CD4-positive, alpha-beta T cell treated with Interleukin-21 for 1 hour (primary cell): Measurements from ENCODE around the gene HOXA11.

Experiments used
- DNase-seq: peaks from one replicate; pipeline ENCODE4 v3.0.0-alpha.2; 2020

HOXA11 gene

DNA sequence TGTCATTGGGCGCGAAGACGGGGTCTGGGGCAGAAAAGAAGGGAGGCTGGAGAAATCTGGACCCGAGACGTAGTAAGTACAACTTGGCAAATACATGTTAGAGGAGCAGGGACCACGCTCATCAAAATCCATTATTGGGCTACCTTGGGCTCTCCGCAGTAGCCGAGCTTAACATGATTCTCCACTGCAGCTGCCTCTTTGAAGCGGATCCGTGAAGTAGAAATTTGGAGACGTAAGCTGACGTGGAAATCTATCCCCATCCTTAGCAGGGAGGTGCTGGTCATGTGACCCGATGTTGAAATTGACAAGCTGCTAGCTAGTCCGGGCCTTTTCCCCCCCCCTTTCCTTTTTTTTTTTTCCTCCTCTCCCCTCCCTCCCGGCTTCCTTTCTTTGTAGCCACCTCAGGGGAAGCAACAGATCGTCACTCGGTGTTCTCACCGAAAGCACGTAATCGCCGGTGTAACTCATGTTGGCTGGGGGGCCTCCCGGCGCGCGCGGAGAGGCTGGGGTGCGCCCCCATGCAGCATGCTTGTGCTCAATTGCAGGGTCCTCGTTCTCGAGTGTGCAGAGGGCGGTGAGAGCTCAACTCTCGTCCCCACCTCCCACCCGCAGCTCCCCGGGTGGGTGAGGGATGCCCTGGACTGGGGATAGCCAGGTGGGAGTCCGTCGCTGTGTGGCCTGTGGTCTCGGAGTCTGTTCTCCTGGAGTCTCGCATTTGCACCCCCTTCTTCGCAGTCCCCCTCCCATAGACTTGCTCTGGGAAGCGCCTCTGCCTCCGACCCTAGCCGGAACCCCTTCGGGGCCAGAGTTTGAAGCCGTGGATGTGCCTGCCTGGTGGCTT lies at the start of gene HOXA11:
Gene HOXA11 (minus strand): TSS at position 220 of the 841 bp plus-strand sequence. CDS start 88 bp downstream, at position 132.
- DNase-seq: no peak

DNA sequence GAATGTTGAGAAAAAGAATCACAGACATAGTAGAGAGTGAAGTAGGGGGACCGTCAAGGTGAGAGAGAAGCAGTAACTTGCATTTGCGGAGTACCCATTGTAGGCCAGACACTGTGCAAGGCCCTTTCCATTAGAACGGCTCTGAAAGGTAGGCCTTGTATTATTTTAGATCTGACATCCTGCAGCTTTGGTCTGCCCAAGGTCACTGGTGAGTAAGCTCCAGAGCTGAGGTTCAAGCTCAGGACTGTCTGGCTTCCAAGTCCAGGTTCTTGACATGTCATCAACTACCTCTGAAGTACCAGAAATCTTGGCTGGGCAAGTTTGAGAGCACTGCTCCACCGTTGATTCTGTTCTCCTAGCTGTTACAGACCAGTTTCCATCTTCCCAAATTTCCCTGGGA lies 44.4 kb upstream of the HOXA11 start:
- DNase-seq: no peak

DNA sequence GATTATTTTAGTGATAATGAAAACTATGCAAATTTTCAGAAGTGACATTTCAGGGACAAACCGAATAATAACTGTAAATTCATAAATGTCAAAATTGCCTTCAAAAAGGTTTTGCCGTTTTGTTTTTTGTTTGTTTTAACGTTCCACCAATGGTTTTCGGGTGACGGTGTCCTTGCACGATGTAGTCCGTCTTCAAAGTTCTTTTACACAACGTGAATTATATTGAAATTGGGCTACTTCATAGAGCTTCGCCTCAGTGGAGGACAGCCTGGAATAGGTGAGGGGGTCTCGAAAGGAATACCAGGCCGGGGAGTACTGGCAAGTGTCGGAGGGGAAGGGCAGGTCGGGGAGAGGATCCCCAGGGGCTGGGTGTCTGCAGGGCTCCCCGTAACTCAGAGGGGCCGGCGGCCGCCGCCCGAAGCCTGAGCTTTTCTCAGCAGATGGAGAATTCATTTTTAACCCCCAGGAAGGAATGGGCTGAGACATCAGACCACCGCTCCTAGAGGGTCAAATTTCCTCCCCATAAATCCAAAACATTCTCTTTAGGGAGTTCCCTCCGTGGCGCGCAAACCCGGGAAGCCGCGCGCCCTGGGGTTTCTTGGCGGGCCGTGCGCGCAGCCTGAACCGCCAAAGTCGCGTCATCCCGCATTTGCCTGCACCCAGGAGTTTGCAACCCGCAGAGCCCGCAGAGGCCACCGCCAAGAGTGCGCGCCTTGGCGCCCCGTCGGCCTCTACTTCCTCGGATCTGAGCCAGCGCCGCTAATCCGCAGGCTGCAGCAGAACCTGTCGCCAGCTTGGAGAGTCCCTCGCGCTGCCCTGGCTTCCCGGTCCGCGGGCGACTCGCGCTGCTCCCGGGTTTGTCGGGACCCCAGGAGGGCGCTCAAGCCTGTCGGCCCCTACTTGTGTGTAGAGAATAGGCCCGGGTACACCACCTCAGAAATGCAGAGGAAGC lies 40.2 kb upstream of the HOXA11 start:
- no peak for DNase-seq

DNA sequence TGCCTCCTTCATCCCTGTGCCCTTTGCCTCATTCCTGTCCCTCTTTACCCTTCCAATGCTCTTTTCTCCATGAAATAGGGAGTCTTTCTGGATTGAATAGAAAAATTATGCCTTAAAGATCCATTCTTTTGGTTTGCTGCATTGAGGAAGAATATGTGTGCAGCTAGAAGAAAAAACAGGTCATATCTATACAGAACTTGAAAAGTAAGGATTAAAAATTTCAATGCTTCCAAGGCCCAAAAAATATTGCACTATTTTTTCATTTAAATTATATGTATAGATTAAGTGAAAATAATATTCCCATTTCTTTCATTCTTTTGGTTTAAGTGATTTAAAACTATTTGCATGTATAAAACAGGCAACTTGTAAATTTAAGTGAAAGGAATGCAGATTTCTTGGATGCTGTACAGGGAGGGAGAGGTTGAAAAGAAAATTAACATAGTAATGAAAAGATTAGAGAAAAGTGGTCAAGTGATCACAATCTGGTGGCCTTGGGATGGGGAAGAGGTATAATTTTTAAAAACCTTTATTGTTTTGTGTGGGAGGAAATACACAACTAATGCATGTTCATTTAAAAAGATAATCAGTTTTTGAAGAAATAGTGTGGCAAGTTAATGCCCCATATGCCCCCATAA lies 39.0 kb upstream of the HOXA11 start:
- no peak for DNase-seq

DNA sequence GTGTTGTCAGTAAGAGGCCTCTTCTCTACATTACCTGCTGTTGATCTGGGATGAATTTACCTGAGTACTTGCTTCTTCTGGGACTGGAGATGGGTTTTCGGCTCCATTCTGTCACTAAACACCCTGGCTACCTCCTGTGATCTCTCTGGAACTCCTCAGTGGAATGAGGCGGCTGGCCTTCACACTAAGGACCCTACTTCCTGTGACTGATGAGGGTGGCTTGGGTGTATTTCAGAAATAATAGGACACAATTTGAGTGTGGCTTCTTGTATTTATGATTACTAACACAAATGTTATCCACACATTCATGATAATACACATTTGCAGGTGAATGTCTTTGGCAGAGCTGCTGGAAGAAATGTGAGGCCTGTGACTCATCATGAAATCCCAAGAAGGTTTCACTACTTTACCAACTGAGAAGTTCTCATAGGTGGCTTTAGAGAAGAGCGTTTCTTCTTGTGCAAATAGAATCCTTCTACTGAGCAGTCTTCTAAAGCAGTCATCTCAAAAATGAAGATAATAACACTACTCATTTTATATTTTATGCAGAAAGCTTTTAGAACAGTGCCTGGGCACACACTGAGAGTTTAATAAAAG lies 36.3 kb upstream of the HOXA11 start:
- no peak for DNase-seq

DNA sequence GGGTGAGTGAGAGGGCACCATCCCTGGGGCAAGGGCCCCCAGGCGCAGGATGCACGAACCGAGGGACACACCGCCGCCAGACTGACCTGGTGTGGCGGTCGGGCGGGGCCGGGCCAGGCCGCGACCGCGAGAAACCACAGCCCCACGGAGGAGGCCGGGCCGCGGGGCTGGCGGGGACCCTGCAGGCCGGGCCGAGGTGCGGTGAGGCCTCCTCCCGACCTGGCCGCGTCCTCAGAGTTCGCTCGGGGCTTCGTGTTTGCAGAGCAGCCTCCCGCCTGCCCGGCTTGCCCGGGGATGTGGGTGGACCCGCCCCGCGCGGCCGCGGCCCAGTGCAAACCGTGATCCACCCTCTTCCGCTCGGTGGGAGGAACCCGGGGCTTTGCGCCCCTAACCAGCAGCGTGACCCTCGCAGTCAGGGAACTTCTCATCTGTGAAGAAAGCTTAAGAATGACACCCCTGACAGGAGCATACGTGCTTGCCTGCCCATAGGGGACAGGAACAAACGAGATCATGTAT lies 35.5 kb upstream of the HOXA11 start:
- no peak for DNase-seq

DNA sequence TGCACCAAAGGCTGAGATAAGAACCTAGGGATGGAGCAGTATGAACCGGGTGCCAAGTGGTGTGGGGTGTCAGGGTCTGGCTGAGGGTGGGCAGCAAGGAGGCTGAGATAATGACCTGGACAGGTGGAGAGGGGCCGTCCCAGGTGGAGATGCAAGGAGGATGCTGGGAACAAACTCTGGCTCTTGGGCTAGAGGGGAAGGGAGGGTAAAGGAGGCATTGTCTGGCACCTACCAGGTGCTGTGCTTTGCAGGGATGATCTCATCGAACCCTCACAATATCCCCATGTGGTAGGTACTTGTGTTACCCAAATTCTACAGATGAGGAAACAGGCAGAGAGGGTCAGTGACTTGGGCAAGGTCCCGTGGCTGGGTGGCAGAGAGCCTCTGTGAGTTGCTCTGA lies 34.8 kb upstream of the HOXA11 start:
- no peak for DNase-seq

DNA sequence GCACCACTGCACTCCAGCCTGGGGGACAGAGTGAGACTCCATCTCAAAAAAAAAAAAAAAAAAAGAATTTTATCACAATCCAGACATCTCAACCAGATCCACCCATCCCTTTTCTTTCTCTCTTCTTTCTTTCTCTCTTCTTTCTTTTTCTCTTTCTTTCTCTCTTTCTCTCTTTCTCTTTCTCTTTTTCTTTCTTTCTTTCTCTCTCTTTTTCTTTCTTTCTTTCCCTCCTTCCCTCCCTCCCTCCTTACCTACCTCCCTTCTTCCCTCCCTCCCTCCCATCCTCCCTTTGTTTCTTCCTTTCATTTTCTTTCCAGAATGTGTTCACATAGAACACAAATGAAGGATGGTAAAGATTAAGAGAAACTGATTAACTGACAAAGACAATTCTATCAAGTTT lies 32.9 kb upstream of the HOXA11 start:
- DNase-seq: no peak

DNA sequence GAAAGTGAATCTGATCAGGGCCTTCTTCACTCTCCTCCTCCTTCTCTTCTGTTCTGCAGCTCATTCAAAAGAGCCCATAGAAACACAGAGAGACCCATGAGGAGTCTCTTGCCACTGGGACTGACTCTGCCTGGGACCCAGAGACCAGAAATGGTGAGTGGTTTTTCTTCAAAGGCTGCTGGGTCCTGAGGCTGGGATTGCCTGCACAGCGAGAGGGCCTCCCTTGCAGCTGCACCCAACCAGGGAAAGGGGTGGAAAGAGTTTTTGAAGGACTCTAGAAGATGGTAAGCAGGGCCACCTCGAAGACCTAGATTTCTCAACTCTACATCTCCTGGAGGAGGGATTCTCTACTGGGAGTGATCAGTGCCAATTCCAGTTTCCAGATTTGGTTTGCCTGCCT lies 30.3 kb upstream of the HOXA11 start:
- no peak for DNase-seq

DNA sequence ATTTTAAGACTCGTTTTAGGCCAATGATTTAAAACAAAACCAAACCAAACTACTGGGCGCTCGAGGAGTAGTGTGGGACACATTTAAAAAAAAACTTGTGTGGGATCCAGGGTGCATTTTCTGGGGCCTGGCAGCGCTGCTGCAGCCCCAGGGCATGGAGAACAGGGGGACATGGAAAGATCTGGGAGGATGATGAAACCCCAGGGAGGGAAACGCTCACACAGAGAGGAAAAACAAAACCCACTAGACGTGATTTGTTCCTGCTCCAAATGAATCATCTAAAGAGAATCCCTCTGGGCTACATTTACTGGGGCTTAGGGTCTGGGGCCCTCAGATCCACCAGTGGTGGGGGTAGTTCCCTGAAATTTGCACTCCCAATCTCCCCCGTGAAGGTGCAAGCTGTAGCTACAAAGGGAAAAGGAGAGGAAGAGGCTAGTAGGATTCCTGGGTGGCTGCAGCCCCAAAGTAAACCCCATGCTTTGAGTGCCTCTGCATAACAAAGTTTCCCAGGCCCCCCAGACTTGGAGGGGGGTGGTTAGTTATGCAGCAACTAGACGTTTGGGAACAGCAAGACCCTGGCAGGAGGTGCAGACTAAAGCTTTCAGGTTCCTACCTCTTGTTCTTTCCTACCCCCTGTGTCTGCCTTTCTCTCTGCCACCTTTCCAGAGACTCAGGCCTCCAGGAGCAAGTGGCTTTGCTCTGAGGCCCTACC lies 29.4 kb upstream of the HOXA11 start:
- no peak for DNase-seq

DNA sequence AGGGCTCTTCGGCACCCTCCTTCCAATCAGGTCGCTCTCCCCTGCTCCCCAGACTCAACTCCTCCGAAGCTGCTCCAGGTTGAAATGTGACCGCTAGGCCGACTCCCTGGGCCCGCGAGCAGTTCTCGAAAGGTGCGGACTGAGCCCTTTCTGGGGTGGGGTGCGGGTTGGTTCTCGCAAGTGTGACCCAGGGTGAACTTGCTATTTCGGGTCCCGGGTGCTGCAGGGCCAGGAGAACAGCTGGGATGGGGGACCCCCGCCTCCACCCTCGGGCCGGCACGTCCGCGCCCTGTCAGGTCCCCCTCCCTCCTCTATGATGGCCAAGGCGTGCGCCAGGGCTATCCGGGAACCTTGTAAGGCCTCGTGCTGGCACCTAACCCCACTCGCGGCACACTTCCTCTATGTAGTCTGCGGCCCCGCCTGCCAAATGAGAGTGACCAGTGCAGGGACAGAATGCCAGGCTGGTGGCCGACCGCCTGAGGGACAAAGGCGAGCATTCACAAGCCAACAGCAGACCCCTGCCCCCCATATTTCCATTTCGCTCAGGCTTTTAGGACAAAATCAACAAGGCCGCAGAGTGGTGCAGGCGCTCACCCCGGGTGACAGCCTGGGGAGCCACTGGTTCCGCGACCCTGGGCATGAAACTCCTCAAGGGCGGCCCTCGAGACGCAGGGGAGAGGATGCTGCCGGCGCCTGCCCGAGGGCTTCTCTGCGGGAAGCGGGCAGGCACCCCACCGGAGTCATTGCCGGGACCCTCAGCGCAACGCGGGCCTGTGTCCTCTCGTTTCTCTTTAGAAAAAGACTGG lies 28.6 kb upstream of the HOXA11 start:
- no peak for DNase-seq

DNA sequence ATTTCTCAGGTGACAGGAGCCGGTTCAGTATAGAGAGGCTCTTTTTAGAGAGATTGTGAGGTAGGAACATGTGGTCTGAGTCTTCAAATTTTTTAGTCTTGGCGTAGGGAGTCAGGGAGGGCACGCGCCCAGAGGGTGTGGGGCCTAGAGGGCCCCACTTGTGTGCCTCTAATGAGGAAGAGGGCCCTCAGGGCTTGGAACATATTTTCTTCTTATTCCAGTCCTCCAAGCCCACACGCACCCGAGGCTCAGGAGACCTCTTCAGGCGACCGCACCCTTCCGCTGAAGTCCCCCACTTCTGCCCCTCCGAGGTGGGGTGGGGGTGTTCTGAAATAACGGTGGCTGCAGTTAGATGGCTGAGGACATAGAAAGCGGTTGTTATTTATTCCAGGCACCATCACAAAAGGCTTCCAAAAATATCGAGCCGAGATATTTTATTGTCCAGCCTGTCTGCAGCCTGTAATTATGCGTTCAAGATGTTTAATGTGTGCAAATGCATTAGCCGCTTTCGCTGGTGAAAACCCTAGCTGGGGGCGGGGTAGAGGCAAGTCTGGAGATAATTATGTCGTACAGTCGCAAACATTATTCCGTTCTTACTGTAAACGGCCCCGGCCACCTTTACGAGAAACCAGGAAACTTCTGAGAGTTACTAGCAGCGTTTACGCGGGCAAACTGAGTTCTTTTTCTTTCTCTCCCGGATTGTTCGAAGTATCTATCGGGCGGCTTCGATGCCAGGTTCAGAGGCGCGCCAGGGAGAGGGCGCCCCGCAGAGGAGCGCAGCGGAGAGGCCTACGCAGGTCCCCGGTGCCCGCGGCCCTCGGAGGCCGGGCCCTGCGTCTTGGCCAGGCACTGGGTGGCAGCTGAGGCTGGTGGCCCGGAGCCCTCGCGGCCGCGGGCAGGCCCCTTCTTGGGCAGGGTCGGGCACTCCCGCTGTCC lies 27.7 kb upstream of the HOXA11 start:
- no peak for DNase-seq

DNA sequence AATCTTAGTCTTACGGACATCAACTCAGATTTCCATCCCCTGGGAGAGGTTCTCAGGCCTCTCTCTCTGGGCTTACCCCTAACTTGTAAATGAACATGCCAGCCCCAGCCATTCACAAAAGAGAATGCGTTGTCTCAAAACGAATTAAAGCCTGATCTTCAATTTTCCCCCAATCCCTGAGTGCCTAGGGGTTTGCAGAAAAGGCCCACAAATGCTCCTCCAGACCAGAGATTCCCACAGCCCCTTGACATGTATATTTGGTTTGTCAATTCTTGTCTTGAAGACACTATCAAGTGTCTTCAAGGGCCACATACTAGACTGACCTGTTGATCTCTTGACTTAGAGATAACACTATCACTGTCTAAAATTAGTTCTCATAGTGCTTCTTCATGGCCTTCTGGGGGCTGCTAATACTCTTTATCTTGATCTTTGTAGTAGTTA lies 26.8 kb upstream of the HOXA11 start:
- no peak for DNase-seq

DNA sequence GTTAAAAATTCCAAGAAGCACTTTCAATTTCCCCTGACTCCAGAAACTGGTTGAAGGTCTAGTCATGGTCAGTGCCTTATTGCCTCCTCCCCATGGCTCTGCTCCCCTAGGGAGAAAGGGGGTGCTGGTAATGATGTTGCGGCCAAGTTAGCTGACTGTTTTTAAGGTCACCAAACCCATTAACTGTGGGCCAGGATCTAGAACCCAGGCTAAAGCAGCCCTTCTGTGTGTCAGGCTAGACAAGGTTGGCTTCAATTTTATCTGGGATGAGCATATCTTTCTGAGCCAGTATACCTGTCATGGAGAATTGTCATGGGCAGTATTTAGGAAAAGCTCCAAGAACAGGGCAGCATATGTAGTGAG lies 26.0 kb upstream of the HOXA11 start:
- DNase-seq: no peak

DNA sequence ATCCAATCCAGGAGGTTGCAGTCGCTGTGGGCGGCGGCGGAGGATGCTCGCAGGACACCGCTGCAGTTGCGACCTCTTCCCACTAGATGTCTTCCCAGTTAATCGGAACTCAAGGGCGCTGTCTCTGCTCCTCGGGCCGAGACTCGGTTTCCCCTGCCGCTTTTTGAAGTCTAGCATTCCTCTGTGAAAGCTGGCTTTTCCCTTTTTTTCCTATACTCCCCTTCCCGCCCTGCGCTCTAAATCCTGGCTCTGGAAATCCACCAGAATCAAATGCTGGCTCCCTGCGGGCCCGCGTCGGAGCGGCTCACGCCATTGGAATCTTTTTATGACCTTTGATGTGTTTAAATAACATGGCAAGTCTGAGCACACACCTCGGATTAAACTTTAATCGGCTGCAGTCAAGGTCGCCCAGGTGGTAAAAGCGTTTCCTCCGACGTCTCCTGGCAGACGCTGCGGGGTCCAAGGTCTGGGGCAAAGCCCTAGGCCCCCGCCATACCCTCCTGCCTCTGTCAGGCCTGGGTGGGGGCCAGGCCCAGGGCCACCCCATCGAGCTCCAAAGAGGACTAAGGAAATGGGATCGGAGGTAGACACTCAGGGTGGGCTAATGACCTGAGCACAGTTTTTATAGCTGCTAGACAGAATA lies 25.5 kb upstream of the HOXA11 start:
- DNase-seq: peak; percentile 38

DNA sequence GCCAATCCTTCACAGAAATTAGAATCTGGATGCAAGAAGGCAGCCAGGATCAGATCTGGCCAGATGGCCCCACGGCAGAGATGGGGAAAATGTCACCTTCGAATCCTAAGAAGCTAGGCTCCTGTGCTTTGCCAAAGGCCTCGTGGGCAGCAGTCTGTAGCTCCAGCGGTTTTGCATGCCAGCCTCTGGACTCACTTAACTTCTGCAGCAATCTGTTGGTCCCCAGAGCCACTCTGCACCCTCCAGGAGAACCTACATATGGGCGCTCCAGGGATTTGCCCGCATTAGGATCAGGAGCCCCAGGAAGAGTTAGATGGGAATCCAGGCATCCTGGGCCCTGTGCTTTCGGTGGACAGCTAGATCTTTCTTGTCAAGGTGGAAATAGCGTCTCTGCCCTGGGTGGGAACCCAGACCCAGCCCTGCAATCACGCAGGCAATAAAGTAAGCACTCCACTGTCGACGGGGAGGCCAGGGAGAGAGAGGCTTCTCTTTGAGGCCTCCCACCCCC lies 25.0 kb upstream of the HOXA11 start:
- DNase-seq: no peak

DNA sequence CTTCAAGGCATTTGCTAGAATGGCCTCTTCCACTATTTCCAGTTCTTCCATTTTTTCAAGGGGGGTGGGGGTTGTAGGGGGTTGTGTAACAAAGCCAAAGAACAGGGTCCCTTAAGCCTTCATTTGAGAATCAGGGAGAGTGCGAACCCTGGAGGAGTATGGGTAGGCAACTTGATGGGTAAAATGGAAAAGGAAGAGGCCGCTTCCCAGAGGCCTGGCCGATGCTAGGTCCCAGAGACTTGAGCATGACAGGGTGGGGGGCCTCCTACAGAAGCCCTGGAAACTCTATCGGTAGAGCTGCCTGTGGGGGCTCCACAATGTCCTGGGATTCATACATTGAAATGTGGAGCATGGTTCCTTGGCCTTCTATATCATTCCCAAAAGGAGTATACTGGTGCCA lies 24.0 kb upstream of the HOXA11 start:
- no peak for DNase-seq

DNA sequence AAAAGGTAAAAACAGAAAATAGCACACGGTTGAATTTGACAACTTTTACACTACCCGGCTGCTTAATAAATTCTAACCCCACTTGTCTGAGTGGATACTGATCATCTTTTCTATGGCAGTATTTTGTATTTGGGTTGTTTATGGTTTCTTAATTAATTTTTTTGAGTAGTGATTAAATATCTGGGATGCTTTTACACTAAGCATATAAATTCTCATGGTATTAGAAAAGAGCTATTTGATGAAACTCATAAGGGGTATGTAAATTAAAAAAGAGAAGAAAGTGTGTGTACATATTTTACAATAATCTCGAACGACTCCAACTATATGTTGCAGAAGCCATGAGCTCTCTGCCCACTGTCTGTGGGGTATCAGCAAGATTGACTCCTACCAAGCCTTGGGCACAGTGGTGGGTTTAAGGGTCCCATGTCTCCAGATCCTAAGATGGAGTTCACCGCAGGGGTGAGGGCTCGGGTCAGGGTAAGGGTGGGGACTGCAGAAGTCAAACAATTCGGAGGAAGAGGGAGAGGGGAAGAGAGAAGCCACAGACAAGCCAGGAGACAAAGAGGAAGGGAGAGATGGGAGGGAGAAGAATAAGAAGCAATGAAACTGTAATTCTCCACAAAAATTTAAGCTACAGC lies 22.4 kb upstream of the HOXA11 start:
- DNase-seq: no peak
